ENCODE results near the gene TOR4A.
A peak's percentile ranks its signal among the peaks of the same experiment; 100 is the strongest.

TOR4A gene

DNA sequence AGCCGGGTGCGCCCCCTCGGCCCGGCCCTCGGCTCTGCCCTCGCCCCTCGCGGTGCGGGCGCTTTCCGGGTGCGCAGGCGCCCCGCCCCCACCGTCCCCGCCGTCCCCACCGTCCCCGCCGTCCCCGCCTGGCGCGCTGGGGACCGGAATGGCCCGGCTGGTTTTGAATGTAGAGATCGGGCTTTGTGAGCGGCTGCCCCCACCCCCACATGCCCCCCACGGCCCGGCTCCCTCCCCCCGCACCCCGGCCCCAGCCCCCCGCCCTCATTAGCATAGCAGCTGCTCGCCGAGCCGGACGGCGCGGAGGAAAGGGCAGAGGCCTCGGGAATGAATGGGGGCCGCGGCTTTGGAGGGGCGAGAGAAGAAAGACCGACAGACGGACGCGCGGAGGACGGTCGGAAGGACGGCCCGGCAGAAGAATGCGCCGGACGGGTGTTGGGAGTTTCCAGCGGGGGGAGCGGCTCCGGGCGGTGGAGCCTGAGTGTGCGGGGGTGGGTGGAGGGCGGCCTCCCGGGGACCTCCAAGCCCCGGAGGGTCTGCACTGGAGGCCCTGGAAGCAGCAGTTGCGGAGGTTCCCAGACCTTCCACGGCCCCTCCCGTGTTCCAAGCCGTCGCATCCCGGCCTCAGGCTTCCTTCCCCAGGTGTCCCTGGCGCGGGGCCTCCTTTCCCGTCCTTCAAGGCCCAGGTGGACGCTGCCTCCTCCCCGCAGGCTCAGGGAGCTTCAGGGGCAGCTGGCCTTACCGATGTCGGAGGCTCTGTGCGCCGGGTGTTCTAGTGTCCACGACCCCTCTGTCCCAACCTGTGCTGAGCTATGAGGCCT lies 18.5 kb downstream of the TOR4A start:
- DNase-seq (ENCODE audit: low read depth): no peak

- DNase-seq (ENCODE audit: low read depth): no peak
These were observed 19.4 kb downstream of the TOR4A start for GRCh38 chr9:137296670-137297664.

- DNase-seq (ENCODE audit: low read depth): no peak
These were observed 20.4 kb downstream of the TOR4A start for GRCh38 chr9:137297966-137298365.

DNA sequence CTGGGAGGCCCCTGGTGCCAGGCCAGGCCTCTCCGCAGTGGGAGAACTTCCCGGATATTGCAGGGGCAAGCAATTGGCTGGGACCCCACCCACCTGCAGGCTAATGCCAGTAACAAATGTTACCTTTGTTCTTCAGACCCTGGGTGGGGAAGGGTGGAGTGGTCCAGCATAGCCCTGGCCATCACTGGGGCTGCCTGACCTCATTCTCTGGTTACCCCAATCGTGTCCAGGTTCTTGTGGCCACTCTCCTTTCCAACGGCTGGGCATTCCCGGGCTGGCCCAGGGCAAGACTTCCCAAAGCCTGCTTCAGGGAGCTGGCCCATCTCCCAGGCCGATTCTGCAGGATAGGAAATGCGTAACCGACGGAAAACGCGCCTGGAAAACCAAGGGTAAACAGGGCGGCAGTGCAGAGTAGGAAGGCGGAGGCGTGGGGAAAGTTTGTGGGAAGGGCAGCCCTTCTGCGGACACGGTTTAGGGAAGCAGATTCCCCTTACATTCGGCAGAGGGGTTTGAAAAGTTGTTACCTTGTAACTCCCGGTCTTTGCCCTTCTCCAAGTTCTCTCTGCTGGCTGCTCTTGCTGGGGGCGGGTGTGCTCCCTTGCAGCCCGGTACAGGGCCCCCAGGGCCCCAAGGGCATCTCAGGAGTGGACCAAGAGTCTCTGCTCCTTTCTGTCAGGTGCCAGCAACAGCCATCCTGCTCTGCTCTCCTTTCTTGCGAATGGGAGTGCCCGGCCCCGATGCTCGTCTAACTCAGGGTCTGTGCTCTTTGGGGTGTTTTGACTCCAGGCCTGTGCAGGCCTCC lies 21.1 kb downstream of the TOR4A start:
- no peak for DNase-seq (ENCODE audit: low read depth)

DNA sequence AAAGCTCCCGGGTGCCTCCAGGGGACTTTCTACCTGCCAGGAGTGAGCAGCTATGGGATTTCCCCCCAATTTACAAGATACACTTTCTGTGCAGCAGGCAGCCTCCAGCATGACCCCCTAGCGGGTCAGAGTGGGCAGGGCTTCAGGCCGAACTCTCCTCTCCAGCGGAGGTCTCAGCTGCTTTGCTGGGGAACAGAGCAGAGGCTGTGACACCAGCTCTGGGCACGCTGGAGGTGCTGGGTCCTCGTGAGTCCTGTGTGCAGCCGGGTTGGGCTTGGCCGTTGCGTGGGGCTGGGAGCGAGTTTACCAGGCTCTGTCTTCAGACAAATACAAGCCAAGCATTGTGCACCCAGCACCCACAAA lies 21.7 kb downstream of the TOR4A start:
- DNase-seq (ENCODE audit: low read depth): no peak

DNA sequence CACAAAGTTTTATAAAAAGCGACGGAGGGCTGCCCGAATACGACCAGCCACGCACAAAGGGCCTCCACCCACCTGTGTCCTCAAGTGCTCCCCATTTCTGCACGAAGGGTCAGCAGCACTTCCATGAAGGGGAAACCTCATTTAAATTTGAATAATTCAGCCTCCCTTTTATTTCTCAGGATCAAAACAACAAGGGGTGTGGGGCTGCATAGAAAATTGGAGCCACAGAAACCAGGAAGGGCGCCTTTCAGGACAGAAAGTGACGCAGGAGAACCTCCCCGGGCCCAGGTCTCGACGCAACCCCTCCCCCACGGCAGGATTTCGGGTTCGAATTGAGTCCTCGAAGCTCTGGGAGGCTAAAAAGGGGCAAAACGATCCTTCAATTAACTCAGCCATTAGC lies 22.4 kb downstream of the TOR4A start:
- DNase-seq (ENCODE audit: low read depth): no peak

DNA sequence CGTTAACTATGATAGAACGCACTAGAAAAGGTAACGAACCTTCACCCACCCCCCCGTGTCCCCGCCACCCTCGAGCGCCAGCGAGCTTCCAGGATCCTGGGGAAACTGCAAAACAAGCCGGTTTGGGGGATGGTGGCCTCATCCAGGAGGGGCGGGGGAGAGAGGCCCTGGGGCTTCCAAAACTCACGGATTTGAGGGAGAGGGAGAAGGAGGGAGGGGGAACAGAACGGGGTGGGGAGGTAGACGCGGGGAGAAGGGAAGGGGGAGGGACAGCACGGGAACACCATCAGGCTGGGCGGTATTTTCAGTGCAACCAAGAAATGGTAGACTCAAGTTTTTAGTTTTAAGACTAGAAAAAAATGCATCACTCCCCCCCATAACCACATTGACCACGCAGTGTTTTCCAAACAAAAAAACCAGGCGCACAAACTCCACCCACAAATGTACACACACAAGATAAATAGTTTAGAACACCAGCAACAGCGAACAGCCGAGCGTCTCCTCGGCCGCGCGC lies 23.1 kb downstream of the TOR4A start:
- no peak for DNase-seq (ENCODE audit: low read depth)

GRCh38 chr9:137301081-137301947 lies 23.8 kb downstream of the TOR4A start:
- no peak for DNase-seq (ENCODE audit: low read depth)

DNA sequence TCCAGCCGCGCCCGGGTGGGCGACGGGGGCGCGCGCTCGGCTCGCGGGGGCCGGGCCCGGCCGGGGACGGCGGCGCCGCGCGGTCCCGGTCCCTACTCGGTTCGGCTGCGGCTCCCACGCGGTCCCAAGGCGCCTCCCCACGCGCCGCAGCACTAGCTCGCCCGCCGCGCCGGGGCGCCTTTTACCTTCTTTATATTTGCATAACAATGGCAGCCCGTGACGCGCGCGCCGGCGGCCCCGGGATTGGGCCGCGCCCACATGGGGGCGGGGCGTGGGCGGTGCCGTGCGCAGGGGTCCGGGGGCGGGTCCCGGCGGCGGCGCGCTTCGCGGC lies 24.6 kb downstream of the TOR4A start, which contains the start of gene NRARP:
Gene NRARP, minus strand, starts transcription at position 154 of the 331 bp plus-strand sequence. CDS start 343 bp downstream, outside the sequence.
- DNase-seq (ENCODE audit: low read depth): peak; percentile 92

GRCh38 chr9:137302449-137303150 lies 25.1 kb downstream of the TOR4A start:
- DNase-seq (ENCODE audit: low read depth): no peak

GRCh38 chr9:137303151-137303892 lies 25.8 kb downstream of the TOR4A start:
- no peak for DNase-seq (ENCODE audit: low read depth)

DNA sequence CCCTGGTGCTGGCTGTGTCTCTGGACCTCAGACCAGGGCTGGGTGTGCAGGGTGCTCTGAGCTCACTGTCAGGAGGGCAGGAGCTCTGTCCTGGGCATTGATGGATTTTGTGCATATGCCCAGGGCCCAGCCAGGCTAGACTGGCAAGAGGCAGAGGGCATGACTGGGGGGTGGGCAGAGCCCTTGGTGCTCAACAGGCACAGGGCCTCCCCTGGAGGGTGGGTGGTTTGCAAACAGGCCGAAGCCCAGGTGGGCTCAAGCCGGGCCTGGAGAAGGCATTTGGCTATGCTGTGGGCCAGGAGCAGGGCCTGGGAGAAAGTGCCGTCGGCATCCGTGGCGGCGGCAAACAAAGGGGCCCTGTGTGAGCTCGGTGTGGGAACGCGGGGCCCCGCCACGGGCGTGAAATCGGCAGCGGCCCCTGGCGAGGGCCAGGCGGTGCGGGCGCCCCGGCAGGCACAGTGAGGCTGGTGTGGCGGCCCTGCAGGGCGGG lies 26.4 kb downstream of the TOR4A start:
- no peak for DNase-seq (ENCODE audit: low read depth)

DNA sequence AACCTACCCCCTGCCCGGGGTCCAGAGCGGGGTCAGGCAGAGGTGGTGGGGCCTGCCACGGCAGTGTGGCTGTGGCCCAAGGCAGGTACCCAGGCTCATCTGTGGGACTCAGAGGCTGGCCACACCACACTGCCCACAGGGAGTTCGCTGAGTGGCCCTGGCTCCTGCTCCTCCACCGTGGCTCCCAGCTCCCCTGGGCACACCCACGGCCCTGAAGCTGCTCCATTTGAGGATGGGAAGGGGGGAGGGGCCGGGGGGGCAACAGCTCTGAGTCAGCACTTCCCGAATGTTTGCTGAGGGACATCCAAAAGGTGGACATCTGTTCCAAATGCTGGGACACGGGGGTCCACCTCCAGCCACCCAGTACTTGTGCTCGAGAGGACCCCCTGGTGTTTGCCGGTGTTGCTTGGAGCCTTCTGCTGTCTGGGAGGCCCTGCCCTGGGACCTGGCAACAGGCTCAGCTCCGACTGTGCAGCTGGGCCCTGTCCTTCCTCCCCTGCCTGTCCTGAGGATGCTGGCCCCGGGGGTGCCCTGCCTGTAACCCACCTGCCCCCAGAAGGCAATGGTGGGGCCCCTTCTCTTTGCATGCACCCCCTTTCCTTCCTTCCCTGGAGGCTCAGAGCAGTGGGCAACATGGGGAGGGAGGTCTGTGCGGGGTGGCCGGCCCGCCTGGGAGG lies 27.0 kb downstream of the TOR4A start:
- no peak for DNase-seq (ENCODE audit: low read depth)

DNA sequence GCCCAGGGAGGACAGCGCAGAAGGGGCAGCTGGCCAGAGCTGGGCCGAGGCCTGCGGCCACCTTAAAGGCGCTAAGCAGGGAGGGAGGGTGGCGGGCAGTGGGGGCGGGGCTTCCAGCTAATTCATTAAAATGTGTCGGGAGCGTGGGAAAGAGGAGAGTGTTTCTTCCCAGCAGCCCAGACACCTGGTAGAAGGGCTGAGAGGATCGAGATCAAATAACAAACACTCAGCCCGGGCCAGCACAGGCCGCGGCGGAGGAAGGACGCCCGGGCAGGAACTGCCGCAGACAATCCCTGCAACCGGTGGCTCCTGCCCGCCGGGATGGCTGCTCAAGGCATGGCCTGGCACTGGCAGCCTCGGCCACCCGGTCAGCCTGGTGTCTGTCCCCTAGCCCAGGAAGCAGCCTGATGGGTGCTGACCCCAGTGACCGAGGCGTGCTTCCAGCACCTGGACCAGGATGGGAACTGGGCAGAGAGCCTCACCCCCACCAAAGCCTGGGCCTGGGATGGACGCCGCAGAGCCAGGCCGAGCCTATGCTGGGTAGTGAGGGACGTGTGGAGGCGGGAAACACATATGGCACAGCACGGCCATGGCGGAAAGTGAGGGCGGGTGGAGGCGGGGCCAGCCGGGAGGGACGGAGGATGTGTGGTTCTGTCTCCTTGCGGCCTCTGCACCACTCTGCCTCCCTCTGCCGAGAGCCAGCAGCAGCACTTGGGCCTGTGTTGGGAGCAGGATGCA lies 27.7 kb downstream of the TOR4A start:
- DNase-seq (ENCODE audit: low read depth): peak; percentile 35

- DNase-seq (ENCODE audit: low read depth): no peak
These were observed 28.2 kb downstream of the TOR4A start for GRCh38 chr9:137305798-137306065.

DNA sequence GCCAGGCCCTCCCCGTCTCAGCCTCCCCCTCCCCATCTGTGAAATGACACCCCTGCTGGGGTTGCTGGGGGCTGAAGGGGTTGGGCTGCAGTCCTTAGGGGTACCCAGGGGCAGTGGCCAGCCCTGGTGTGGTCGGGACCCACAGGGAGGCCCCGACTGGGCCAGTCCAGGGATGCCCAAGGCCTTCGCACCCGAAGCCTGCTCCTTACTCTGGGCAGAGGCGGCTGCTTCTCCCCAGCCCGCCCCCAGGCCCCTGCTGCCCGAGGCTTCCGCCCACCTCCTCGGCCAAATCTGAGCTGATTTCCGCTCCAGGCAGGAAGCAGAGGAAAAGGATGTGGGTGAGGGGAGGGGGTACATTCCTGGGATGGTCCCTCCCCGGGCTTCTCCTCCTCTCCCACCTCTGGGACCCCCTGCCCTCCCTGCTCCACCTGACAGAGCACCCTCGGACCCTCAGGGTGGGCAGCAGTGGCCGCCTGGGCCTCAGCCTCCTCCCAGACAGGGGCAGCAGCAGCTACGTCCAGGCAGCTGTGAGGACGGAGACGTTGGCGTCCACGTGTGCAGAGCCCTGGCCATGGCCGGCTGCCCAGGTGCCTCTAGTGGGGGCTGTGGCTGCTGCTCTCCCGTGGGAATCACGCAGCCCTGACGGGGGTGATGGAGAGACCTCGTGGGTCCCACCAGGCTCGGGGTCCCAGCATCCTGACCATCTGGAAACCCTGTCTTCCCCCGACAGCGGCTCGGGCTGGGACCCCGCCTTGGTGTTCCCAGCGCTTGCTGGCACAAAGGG lies 28.7 kb downstream of the TOR4A start:
- no peak for DNase-seq (ENCODE audit: low read depth)

GRCh38 chr9:137306850-137307254 lies 29.3 kb downstream of the TOR4A start:
- DNase-seq (ENCODE audit: low read depth): no peak

All from stimulated activated CD4-positive, alpha-beta T cell treated with anti-CD3 and anti-CD28 coated beads, Interleukin-2, amount 100 ng/mL, for 4 hours (primary cell).